GM21423 (cell line): ENCODE data around the gene PCYT1A.
"Not testable (repeated sequence)": the region's sequence is repeated elsewhere in the genome, so short reads cannot be mapped to it uniquely, and the experiment has no call there.

Experiments
- ATAC-seq: cut with Tn5 transposase; IDR thresholded peaks from one replicate; pipeline ENCODE4 v1.9.1; 2021; ENCODE audit warnings: mild to moderate bottlenecking, moderate library complexity; ENCODE audit not compliant: unreplicated experiment

The PCYT1A gene

DNA sequence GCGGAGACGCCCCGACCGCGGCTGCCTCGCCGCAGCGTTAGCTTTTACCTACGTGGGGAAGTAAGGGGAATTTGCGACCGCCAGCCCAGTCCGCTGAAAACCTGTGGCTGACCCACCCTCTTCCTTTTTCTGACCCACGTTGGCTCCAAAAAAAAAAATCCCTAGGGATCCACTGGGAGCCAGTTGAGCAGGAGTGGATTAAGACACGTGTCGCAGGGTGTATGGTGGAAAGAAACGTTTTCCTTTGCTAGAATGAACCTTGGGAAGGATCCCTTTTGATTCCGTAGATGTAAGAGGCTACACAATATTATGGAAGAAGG is 575 bp upstream of the PCYT1A start:
- ATAC-seq: no peak

- ATAC-seq: peak; percentile 18
These were observed 461 bp downstream of the PCYT1A start for GRCh38 chr3:196287090-196287439.

GRCh38 chr3:196284396-196284795 is 3.1 kb downstream of the PCYT1A start:
- ATAC-seq: no peak

- ATAC-seq: no peak
These were observed 5.6 kb downstream of the PCYT1A start for GRCh38 chr3:196281962-196282361.

- ATAC-seq: peak; percentile 55
These were observed 6.7 kb downstream of the PCYT1A start for GRCh38 chr3:196280689-196281440.

DNA sequence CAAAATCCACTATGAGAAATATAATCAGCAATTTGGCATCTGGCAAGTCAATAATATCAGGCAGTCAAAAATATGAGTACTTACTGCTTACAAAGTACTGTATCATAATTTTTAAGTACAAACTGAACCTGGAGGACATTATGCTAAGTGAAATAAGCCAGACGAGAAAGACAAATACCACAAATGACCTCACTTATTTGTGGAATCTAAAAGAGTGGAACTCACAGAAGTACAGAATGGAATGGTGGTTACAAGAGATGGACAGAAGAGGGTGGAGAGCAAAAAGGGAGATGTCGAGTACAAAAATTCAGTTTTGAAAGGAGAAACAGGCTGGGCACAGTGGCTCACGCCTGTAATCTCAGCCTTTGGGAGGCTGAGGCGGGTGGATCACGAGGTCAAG is 12.4 kb downstream of the PCYT1A start:
- ATAC-seq: no peak

GRCh38 chr3:196274585-196274984 is 12.9 kb downstream of the PCYT1A start:
- ATAC-seq: peak; percentile 89

- ATAC-seq: no peak
These were observed 13.9 kb downstream of the PCYT1A start for GRCh38 chr3:196273655-196274054.

DNA sequence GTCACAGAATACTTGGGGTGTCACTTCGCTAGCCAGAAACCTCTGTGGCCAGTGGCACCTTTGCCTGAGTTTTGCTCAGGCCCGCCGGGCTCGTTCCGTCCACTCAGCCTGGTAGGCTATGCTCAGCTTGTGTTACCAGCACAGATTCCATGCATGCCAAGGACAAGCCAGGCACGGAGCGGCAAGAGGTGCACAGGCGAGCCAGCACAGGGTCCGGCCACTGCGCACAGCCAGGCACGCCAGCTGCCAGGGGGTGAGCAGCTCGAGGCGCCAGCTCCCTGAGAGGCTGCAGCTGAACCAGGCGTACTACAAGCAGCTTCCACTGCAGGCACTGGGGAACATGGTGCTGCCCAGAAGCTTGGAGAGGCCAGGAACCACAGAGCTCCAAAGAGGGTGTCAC is 14.7 kb downstream of the PCYT1A start:
- ATAC-seq: no peak

- no peak for ATAC-seq
These were observed 17.0 kb downstream of the PCYT1A start for GRCh38 chr3:196270499-196270898.

DNA sequence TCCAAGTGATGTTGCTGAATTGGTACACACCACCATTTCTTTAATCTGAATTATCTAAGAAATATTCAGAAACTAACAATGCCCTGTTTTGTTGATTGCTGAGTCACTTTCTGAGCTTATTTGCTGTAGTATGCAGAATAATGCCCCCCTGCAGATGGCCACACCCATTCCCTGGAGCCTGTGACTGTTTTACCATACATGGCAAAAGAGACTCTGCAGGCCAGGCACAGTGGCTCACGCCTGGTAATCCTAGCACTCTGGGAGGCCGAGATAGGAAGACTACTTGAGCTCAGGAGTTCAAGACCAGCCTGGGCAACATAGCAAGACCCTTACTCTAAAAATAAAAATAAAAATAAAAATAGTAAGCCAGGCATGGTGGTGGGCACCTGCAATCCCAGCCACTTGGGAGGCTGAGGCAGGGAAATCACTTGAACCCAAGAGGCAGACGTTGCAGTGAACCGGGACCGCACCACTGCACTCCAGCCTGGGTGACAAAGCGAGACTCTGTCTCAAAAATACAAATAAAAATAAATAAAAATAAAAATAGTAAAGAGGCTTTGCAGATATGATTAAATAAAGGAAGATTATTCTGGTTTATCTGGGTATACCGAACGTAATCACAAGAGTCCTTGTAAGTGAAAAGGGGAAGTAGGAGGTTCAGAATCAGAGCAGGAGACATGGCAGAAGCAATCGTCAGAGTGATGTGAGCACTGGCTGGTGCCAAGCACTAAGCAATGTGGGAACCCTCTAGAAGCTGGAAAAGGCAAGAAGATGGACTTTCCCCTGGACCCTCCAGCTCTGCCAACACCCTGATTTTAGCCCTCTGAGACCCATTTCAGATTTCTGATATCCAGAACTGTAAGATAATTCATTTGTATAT is 19.0 kb downstream of the PCYT1A start:
- no peak for ATAC-seq

DNA sequence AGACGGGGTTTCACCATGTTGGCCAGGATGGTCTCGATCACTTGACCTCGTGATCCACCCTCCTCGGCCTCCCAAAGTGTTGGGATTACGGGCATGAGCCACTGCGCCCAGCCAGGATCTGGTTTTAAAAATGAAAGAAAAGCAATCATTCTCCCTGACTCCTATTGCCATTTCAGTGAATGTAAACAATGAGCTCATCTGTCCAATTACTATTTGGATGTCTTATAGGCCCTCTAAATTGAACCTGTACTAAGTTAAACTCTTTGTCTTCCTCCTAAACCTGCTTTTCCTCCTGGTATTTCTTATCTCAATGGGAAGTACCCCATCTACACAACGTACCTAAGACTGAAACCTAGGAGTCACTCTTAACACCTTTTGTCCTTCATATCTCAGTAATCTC is 23.7 kb downstream of the PCYT1A start:
- no peak for ATAC-seq

DNA sequence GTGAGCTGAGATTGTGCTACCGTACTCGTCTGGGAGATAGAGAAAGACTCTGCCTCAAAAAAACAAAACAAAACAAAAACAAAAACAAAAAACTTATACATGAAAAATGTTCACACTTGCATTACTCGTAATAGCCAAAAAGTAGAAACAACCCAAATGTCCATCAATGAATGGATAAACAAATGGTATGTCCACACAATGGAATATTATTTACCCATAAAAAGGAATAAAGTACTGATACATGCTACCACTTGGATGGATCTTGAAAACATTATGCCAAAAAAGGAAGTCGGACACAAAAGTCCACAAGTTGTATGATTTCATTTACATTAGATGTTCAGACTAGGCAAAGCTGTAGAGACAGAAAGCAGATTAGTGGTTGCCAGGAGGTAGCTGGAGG is 26.7 kb downstream of the PCYT1A start:
- no peak for ATAC-seq

DNA sequence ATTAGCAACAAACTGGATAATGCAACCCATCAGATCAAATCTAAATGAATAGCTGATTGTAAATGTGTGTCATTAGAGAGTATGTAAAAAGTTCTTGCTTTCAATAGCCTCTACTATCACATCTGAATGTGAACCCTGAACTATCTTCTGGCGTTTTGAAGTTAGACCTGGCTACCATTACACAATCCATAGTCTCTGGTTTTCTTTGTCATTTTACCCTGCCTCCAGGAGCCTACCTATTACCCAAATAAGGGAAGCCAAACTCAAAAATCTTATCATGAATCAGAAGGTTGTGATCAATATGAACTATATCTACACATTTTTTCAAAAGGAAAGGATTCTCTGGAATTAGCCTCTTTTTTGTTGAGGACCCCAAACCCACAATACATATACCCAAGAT is 31.8 kb downstream of the PCYT1A start:
- no peak for ATAC-seq

GRCh38 chr3:196254376-196255283 is 32.9 kb downstream of the PCYT1A start:
- ATAC-seq: no peak

DNA sequence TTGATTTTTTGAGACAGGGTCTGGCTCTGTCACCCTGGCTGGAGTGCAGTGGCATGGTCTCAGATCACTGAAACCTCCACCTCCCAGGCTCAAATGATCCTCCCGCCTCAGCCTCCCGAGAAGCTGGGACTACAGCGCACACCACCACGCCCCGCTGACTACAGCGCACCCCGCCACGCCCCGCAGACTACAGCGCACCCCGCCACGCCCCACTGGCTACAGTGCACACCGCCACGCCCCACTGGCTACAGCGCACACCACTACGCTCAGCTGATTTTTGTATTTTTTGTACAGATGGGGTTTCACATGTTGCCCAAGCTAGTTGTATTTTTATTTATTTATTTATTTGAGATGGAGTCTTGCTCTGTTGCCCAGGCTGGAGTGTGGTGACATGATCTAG is 35.6 kb downstream of the PCYT1A start:
- ATAC-seq: no peak

- no peak for ATAC-seq
These were observed 40.8 kb downstream of the PCYT1A start for GRCh38 chr3:196246612-196247308.

- not testable (repeated sequence) for ATAC-seq
These were observed 43.4 kb downstream of the PCYT1A start for GRCh38 chr3:196244166-196244565.

DNA sequence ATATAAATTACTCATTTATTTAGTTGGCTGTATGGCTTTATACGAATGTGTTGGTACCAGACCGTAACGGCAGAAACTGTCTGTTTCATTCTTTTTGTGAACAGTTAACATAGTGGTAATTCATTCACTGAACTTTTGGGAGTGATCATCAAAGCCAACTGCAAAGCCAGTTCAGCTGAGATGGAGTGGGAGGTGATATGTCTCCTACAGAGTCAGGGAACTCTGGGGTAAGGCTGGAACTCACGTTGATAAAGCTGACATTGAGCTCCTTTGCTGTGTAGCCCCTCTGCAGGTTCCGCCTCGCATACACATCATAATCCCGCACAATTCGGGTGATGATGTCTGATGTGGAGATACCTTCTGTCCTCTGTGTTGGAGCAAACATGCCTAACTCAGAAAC is 45.8 kb downstream of the PCYT1A start:
- ATAC-seq: no peak

GRCh38 chr3:196240424-196240823 is 47.1 kb downstream of the PCYT1A start:
- no peak for ATAC-seq
